AG04450 (cell line): ENCODE data around the gene KLK1. TPM values are rescaled to one million over a fixed set of nuclear protein-coding genes. Genes with fewer than 3 reads are reported as not detected.

Experiments
- CTCF ChIA-PET: fragments of 300-600, 350-600 bp; formaldehyde crosslinking; extraction: SDS; loops from one replicate; lab custom pipeline; 2022; ENCODE audit warnings: antibody characterized with exemption, inconsistent platforms; lab: Charles Lee
- POLR2A ChIA-PET: fragments of 350-600 bp; formaldehyde crosslinking; extraction: SDS; loops from one replicate; lab custom pipeline; 2021; ENCODE audit warnings: antibody characterized with exemption, inconsistent platforms; lab: Yijun Ruan, JAX
- DNase-seq: peaks from one replicate; pipeline ENCODE4 v3.0.0-alpha.2; 2011; ENCODE audit warnings: low read depth, low spot score
- H3K27ac ChIP-seq: one replicate; pipeline ENCODE4 v1.5.1; 2012; ENCODE audit warnings: low read depth, low read length, control low read depth
- H3K27me3 ChIP-seq: one replicate; pipeline ENCODE4 v1.6.0; 2012; ENCODE audit warnings: low read length; ENCODE audit not compliant: control insufficient read depth, insufficient read depth
- H3K4me3 ChIP-seq: 2 replicates; pipeline ENCODE4 v1.5.1; 2011; ENCODE audit warnings: mild to moderate bottlenecking, low read depth, low read length, control low read depth
- H3K9me3 ChIP-seq: 2 replicates; pipeline ENCODE4 v1.5.1; 2012; ENCODE audit warnings: low read length; ENCODE audit not compliant: control insufficient read depth, insufficient read depth
- CTCF ChIP-seq: IDR thresholded peaks from 2 replicates; pipeline ENCODE4 v1.5.1; 2011; ENCODE audit warnings: low read depth, low read length, control low read depth, inconsistent platforms
- polyA plus RNA-seq: library from polyadenylated mRNA; depleted of rRNA; stranded (reverse); fragments of >200 nt; gene quantifications from 2 replicates; pipeline ENCODE4 v1.2.3, GENCODE V29; 2011

Gene KLK1
- polyA plus RNA-seq, 1 experiment, result not detected

- ChIA-PET POLR2A (no interaction called here), CTCF (no interaction called here)
- no peak for TF ChIP-seq CTCF
- Histone ChIP-seq H3K27me3 (peaks cover 6% of the 10 kb centered on the region), H3K27ac (no peak within 1 kb of the TSS), H3K4me3 (no peak within 1 kb of the TSS), H3K9me3 (no peaks in the 10 kb centered on the region)
- DNase-seq, result no peak
These were observed 9.7 kb upstream of the KLK1 start, which contains the start of gene KLK15 for GRCh38 chr19:50833117-50833801. Gene KLK15, minus strand, starts transcription at chr19:50833574. Its CDS starts 2,082 bp downstream, at chr19:50831492.

- Histone ChIP-seq H3K27me3 (peaks cover 6% of the 10 kb centered on the region), H3K4me3 (no peak overlapping the region), H3K27ac (no peak overlapping the region), H3K9me3 (no peaks in the 10 kb centered on the region)
- ChIA-PET POLR2A (no interaction called here), CTCF (no interaction called here)
- no peak for DNase-seq
- TF ChIP-seq CTCF, result no peak
These were observed 9.1 kb upstream of the KLK1 start for GRCh38 chr19:50832666-50833065.

GRCh38 chr19:50831026-50831396 is 7.4 kb upstream of the KLK1 start:
- no peak for TF ChIP-seq CTCF
- DNase-seq, result no peak
- POLR2A ChIA-PET, result no interaction called here
- H3K9me3 ChIP-seq, result peaks cover 5% of the 10 kb centered on the region; the same call in 1 of the 2 replicates
- H3K27ac ChIP-seq, result no peak overlapping the region
- H3K27me3 ChIP-seq, result peaks cover 6% of the 10 kb centered on the region
- CTCF ChIA-PET, result no interaction called here
- H3K4me3 ChIP-seq, result no peak overlapping the region

- H3K9me3 ChIP-seq, result peaks cover 5% of the 10 kb centered on the region; the same call in 1 of the 2 replicates
- H3K27me3 ChIP-seq, result peaks cover 6% of the 10 kb centered on the region
- CTCF ChIA-PET, result no interaction called here
- H3K4me3 ChIP-seq, result no peak overlapping the region
- TF ChIP-seq CTCF, result no peak
- POLR2A ChIA-PET, result no interaction called here
- no peak overlapping the region for H3K27ac ChIP-seq
- DNase-seq, result no peak
These were observed 6.9 kb upstream of the KLK1 start for GRCh38 chr19:50830266-50831025.

GRCh38 chr19:50829801-50830200 is 6.2 kb upstream of the KLK1 start:
- H3K27ac ChIP-seq, result no peak overlapping the region
- no peak overlapping the region for H3K4me3 ChIP-seq
- DNase-seq, result no peak
- no peak for TF ChIP-seq CTCF
- CTCF ChIA-PET, result no interaction called here
- POLR2A ChIA-PET, result no interaction called here
- H3K27me3 ChIP-seq, result peaks cover 6% of the 10 kb centered on the region
- H3K9me3 ChIP-seq, result peaks cover 5% of the 10 kb centered on the region; the same call in 1 of the 2 replicates
